AG04450 (cell line): ENCODE measurements around the gene CCDC124. TPM values are rescaled to one million over a fixed set of nuclear protein-coding genes. Genes with fewer than 3 reads are reported as not detected.
"Not testable (repeated sequence)": the region's sequence is repeated elsewhere in the genome, so short reads cannot be mapped to it uniquely, and the experiment has no call there.

Experiments used
- CTCF ChIA-PET: fragments of 300-600, 350-600 bp; formaldehyde crosslinking; extraction: SDS; loops from one replicate; lab custom pipeline; 2022; ENCODE audit warnings: antibody characterized with exemption, inconsistent platforms; lab: Charles Lee
- POLR2A ChIA-PET: fragments of 350-600 bp; formaldehyde crosslinking; extraction: SDS; loops from one replicate; lab custom pipeline; 2021; ENCODE audit warnings: antibody characterized with exemption, inconsistent platforms; lab: Yijun Ruan, JAX
- DNase-seq: peaks from one replicate; pipeline ENCODE4 v3.0.0-alpha.2; 2011; ENCODE audit warnings: low read depth, low spot score
- H3K27ac ChIP-seq: one replicate; pipeline ENCODE4 v1.5.1; 2012; ENCODE audit warnings: low read depth, low read length, control low read depth
- H3K27me3 ChIP-seq: one replicate; pipeline ENCODE4 v1.6.0; 2012; ENCODE audit warnings: low read length; ENCODE audit not compliant: control insufficient read depth, insufficient read depth
- H3K4me3 ChIP-seq: 2 replicates; pipeline ENCODE4 v1.5.1; 2011; ENCODE audit warnings: mild to moderate bottlenecking, low read depth, low read length, control low read depth
- H3K9me3 ChIP-seq: 2 replicates; pipeline ENCODE4 v1.5.1; 2012; ENCODE audit warnings: low read length; ENCODE audit not compliant: control insufficient read depth, insufficient read depth
- polyA plus RNA-seq: library from polyadenylated mRNA; depleted of rRNA; stranded (reverse); fragments of >200 nt; gene quantifications from 2 replicates; pipeline ENCODE4 v1.2.3, GENCODE V29; 2011
- TF ChIP-seq, protein P1 (sequence below): IDR thresholded peaks from 2 replicates; pipeline ENCODE4 v1.5.1; 2011; ENCODE audit warnings: low read depth, low read length, control low read depth, inconsistent platforms

Gene CCDC124
- polyA plus RNA-seq, 1 experiment: 36.0 TPM

DNA sequence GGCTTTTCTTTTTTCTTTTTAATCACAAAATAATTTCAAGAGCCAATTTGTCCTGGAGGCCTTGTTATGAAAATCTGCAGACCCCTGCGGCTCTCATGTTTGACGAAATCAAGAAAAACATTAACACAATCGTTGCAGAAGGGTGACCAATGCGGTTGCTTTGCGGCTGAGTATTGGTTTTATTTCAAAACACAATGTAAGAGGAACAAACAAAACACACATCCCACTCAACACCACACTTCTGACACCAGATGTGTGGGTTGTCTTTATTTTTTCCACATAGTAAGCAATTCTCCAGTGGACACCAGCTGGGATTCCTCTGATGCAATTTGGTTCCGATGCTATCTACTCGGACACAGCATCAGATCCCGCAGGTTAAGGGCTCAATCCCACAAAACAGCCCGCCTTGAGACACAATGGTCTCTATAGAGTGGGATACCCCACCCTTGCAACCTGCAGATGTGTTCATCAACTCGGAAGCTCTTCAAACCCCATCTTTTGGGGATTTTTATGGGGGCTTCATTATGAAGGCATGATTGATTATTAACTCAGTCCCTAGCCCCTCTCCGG lies 21.9 kb upstream of the CCDC124 start:
- Histone ChIP-seq H3K27me3 (no peaks in the 10 kb centered on the region), H3K9me3 (peaks cover 17% of the 10 kb centered on the region), H3K27ac (no peak overlapping the region), H3K4me3 (no peak overlapping the region)
- TF ChIP-seq, protein P1, sequence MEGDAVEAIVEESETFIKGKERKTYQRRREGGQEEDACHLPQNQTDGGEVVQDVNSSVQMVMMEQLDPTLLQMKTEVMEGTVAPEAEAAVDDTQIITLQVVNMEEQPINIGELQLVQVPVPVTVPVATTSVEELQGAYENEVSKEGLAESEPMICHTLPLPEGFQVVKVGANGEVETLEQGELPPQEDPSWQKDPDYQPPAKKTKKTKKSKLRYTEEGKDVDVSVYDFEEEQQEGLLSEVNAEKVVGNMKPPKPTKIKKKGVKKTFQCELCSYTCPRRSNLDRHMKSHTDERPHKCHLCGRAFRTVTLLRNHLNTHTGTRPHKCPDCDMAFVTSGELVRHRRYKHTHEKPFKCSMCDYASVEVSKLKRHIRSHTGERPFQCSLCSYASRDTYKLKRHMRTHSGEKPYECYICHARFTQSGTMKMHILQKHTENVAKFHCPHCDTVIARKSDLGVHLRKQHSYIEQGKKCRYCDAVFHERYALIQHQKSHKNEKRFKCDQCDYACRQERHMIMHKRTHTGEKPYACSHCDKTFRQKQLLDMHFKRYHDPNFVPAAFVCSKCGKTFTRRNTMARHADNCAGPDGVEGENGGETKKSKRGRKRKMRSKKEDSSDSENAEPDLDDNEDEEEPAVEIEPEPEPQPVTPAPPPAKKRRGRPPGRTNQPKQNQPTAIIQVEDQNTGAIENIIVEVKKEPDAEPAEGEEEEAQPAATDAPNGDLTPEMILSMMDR: no peak
- no peak for DNase-seq
- ChIA-PET CTCF (interaction anchor here (1.1 kb wide), 1 partner anchor 127 kb away, joined by 3 read pairs; no protein-coding TSS in a partner anchor), POLR2A (no interaction called here)

DNA sequence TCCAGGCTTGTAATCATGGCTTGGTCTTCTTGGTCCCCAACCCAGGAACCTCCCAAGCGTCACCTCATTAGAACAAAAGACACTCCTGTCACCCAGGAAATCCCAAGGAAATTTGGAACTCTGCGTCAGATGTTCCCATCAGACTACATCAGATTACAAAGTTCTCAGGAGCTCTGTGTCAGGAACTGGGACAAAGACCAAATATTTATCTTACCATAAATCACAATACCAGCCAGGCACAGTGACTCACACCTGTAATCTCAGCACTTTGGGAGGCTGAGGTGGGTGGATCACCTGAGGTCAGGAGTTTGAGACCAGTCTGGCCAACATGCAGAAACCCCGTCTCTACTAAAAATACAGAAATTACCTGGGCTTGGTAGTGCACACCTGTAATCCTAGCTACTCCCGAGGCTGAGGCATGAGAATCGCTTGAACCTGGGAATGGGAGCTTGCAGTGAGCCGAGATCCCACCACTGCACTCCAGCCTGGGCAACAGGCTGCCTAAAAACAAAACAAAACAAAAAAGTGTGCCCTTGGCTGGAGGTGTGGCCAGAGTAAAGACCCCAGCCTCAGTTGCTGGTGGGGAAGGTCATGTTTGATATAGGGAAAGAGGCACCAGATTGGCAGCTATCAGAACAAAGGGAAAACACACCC lies 16.7 kb upstream of the CCDC124 start:
- CTCF ChIA-PET: no interaction called here
- no peak for DNase-seq
- Histone ChIP-seq H3K27ac (no peak overlapping the region), H3K27me3 (peaks cover 2% of the 10 kb centered on the region), H3K9me3 (peaks cover 16% of the 10 kb centered on the region), H3K4me3 (no peak overlapping the region)
- POLR2A ChIA-PET: no interaction called here
- TF ChIP-seq, protein P1: no peak

DNA sequence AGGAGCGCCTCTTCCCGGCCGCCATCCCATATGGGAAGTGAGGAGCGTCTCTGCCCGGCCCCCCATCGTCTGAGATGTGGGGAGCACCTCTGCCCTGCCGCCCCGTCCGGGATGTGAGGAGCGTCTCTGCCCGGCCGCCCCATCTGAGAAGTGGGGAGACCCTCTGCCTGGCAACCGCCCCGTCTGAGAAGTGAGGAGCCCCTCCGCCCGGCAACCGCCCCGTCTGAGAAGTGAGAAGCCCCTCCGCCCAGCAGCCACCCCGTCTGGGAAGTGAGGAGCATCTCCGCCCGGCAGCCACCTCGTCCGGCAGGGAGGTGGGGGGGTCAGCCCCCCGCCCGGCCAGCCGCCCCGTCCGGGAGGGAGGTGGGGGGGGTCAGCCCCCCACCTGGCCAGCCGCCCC lies 14.7 kb upstream of the CCDC124 start:
- DNase-seq, POLR2A ChIA-PET, H3K27ac ChIP-seq, H3K27me3 ChIP-seq, CTCF ChIA-PET, H3K4me3 ChIP-seq: not testable (repeated sequence)
- peaks cover 14% of the 10 kb centered on the region for H3K9me3 ChIP-seq

DNA sequence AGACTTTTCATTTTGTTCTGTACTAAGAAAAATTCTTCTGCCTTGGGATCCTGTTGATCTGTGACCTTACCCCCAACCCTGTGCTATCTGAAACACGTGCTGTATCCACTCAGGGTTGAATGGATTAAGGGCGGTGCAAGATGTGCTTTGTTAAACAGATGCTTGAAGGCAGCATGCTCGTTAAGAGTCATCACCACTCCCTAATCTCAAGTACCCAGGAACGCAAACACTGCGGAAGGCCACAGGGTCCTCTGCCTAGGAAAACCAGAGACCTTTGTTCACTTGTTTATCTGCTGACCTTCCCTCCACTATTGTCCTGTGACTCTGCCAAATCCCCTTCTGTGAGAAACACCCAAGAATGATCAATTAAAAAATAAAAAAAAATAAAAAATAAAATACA lies 13.7 kb upstream of the CCDC124 start:
- CTCF ChIA-PET: interaction anchor here (0.7 to 1.3 kb wide), 2 partner anchors 19 to 194 kb away, joined by 3 to 4 read pairs; no protein-coding TSS in a partner anchor

DNA sequence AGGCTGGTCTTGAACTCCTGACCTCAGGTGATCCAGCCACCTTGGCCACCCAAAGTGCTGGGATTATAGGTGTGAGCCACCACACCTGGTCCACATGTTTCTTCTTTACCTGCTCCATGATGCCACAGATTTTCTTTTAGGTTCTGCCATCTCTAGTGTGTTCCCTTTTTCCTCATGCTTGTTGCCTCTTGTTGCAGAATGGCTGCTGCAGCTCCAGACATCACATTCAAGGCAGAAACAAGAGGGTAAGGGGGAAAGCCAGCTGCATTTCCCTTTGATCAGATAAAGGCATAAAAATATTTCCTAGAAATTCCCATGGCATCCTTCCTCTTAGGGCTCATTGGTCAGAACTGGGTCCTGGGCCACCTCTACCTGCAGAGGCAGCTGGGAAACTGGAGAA lies 12.3 kb upstream of the CCDC124 start:
- no peak for DNase-seq
- ChIA-PET POLR2A (no interaction called here), CTCF (interaction anchor here (1.3 kb wide), 1 partner anchor 18 kb away, joined by 4 read pairs; no protein-coding TSS in a partner anchor)
- TF ChIP-seq, protein P1: no peak
- peaks cover 2% of the 10 kb centered on the region for H3K27me3 ChIP-seq
- H3K9me3 ChIP-seq: peaks cover 4% of the 10 kb centered on the region; the same call in 1 of the 2 replicates
- H3K4me3 ChIP-seq: no peak overlapping the region
- no peak overlapping the region for H3K27ac ChIP-seq

More for the DNA sequence above, 13.7 kb upstream of the CCDC124 start:
- not testable (repeated sequence) for H3K27me3 ChIP-seq, H3K4me3 ChIP-seq, H3K9me3 ChIP-seq, H3K27ac ChIP-seq, DNase-seq
- POLR2A ChIA-PET: interaction anchor here (0.7 kb wide), 1 partner anchor 251 kb away, joined by 6 read pairs; no protein-coding TSS in a partner anchor

DNA sequence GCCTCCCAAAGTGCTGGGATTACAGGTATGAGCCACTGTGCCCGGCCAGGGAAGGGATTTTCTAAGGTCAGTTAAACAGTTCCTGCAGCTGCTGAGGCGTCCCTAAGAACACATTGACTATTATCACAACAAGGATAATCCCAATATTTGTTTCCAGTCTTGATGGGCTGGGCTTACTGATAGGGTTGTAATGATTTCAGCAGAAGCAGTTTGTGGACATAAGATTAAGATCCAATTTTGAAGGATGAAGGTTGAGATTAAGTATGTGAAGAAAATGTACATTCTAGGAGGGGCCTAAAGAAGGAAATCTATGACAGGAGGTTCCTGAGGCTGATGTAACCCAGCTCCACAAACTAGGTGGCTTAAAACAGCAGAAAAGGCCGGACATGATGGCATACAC lies 10.7 kb upstream of the CCDC124 start:
- POLR2A ChIA-PET: no interaction called here
- DNase-seq: no peak
- CTCF ChIA-PET: interaction anchor here (0.6 kb wide), 1 partner anchor 52 kb away, joined by 5 read pairs; no protein-coding TSS in a partner anchor
- TF ChIP-seq, protein P1: no peak
- no peaks in the 10 kb centered on the region for H3K27me3 ChIP-seq
- no peak overlapping the region for H3K27ac ChIP-seq
- no peak overlapping the region for H3K4me3 ChIP-seq
- H3K9me3 ChIP-seq: no peaks in the 10 kb centered on the region; the same call in 1 of the 2 replicates
